Sigmoid colon (tissue), 7 donors: Measurements from ENCODE around the gene POLR2F. TPM values are rescaled to one million over a fixed set of nuclear protein-coding genes. Genes with fewer than 3 reads are reported as not detected.

Experiments
- DNase-seq: peaks from one replicate; pipeline ENCODE4 v3.0.0-alpha.2; 2019
- H3K27ac ChIP-seq, 4 donors: fragments of 200-600 bp; sonication (generic); one replicate each; pipeline ENCODE4 v1.5.1; 2016 to 2019; ENCODE audit warnings: mild to moderate bottlenecking in 1 of 4
- H3K27me3 ChIP-seq, 3 donors: fragments of 200-600 bp; sonication (generic); one replicate each; pipeline ENCODE4 v1.5.1; 2019; ENCODE audit warnings: mild to moderate bottlenecking in 1 of 3
- H3K36me3 ChIP-seq, 4 donors: fragments of 200-600 bp; sonication (generic); one replicate each; pipeline ENCODE4 v1.5.1; 2016 to 2019
- H3K4me1 ChIP-seq, 4 donors: fragments of 200-600 bp; sonication (generic); one replicate each; pipeline ENCODE4 v1.5.1; 2017 to 2019
- H3K4me3 ChIP-seq, 4 donors: fragments of 200-600 bp; sonication (generic); one replicate each; pipeline ENCODE4 v1.5.1; 2017 to 2019; ENCODE audit warnings: mild to moderate bottlenecking in 2 of 4, moderate library complexity in 1 of 4
- H3K9me3 ChIP-seq, 4 donors: fragments of 200-600 bp in 3 of 4; sonication (generic) in 3 of 4; one replicate each; pipeline versions ENCODE4 v1.5.1 to v1.6.1; 2013 to 2019
- EP300 ChIP-seq, 4 donors: sonication (generic); formaldehyde crosslinking; IDR thresholded peaks; one replicate each; pipeline ENCODE4 v1.6.1; 2017; ENCODE audit warnings: antibody characterized with exemption in 4 of 4
- POLR2A ChIP-seq, 2 donors: fragments of 450-650 bp; IDR thresholded peaks; one replicate each; pipeline ENCODE4 v1.6.1; 2016; ENCODE audit warnings: antibody characterized with exemption in 2 of 2, mild to moderate bottlenecking in 2 of 2, moderate library complexity in 2 of 2
- POLR2AphosphoS5 ChIP-seq, 4 donors: sonication (generic); formaldehyde crosslinking; IDR thresholded peaks; one replicate each; pipeline ENCODE4 v1.6.1; 2017; ENCODE audit warnings: antibody characterized with exemption in 4 of 4
- WGBS, 2 donors: extraction: QIAGEN DNeasy Blood & Tissue Kit; methylation state at CpG; one replicate each; pipeline ENCODE4 v1.1.7; 2013; 5-methylcytosine and 5-hydroxymethylcytosine counted together
- intact Hi-C: fragments of 100-400 bp; cut with DNase I; formaldehyde crosslinking; loops from one replicate; pipeline ENCODE4 v1.15.1; 2023
- polyA plus RNA-seq, 3 donors: library from polyadenylated mRNA; stranded (reverse); fragments of 200-250 nt; gene quantifications; one replicate each; pipeline ENCODE4 v1.2.3, GENCODE V29; 2013
- total RNA-seq, 4 donors: library from RNA; depleted of rRNA; stranded (reverse); fragments of >200 nt; gene quantifications; one replicate each; pipeline ENCODE4 v1.1.0, GENCODE V29; 2016
- TF ChIP-seq, protein P1 (sequence below), 4 experiments: fragments of 450-650 bp in 3 of 4; fragments of 200-600 bp in 1 of 4; IDR thresholded peaks; one replicate each; pipeline ENCODE4 v1.5.1; 2016 to 2019; ENCODE audit warnings: antibody characterized with exemption in 4 of 4, mild to moderate bottlenecking in 3 of 4, moderate library complexity in 2 of 4
- donor health status: healthy with polysubstance abuse.
- donor health status: Bipolar disorder and iron deficiency.
- donor health status: healthy.

The POLR2F gene
- total and polyA plus RNA-seq, 7 donors, result 47.9 to 149 (median 96.9) TPM

DNA sequence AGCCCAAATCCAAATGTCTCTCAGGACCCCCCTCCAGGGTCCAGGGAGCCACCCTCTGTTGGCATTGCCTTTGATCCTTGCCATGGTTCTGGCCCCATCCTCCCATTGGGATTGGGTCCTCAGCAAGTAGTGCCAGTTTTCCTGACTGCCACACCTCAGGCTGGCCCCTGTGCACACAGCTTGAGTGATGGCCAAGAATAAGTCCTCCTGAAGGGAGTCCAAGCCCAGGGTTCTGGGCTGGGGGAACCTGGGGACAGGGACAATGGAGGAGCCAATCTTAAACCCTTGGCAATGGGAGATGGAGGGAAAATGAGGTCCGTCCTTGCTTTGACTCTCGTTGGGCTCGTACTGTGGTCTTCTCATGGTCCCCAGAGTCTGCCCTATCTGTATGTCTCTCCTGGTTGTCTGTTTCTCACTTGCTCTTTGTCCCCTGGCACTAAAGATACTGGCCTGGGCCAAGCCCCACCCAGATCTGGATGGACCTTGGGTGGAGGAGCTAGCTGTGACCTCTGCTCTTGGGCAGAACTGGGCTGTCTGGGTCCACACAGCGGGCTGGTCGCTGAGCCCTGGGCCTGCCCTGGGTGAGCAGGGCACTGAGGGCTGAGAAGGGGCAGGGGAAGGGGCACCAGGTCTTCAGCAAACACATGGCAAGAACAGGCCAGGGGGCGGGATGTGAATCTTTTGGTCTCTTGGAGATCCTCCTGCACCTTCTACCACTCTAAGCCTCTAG lies 27.9 kb downstream of the POLR2F start:
- H3K4me3 ChIP-seq, result peak overlapping the region; percentile 8 to 42 (median 30)
- WGBS, 2 donors, result 85 to 91% methylated on average over 6 of the region's 6 CpGs
- H3K9me3 ChIP-seq, result no peaks in the 10 kb centered on the region
- H3K27me3 ChIP-seq, result no peaks in the 10 kb centered on the region
- peak overlapping the region; percentile 7 to 57 (median 47) for H3K27ac ChIP-seq
- TF ChIP-seq POLR2A (IDR thresholded peaks at IDR 0.05) (no peak), EP300 (IDR thresholded peaks at IDR 0.05) (no peak), POLR2AphosphoS5 (IDR thresholded peaks at IDR 0.05) (no peak)
- TF ChIP-seq, protein P1, sequence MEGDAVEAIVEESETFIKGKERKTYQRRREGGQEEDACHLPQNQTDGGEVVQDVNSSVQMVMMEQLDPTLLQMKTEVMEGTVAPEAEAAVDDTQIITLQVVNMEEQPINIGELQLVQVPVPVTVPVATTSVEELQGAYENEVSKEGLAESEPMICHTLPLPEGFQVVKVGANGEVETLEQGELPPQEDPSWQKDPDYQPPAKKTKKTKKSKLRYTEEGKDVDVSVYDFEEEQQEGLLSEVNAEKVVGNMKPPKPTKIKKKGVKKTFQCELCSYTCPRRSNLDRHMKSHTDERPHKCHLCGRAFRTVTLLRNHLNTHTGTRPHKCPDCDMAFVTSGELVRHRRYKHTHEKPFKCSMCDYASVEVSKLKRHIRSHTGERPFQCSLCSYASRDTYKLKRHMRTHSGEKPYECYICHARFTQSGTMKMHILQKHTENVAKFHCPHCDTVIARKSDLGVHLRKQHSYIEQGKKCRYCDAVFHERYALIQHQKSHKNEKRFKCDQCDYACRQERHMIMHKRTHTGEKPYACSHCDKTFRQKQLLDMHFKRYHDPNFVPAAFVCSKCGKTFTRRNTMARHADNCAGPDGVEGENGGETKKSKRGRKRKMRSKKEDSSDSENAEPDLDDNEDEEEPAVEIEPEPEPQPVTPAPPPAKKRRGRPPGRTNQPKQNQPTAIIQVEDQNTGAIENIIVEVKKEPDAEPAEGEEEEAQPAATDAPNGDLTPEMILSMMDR (IDR thresholded peaks at IDR 0.05), result no peak
- H3K4me1 ChIP-seq, result no peaks in the 10 kb centered on the region
- DNase-seq, result no peak
- no peaks in the 10 kb centered on the region for H3K36me3 ChIP-seq
- intact Hi-C loops, result no loop called here

DNA sequence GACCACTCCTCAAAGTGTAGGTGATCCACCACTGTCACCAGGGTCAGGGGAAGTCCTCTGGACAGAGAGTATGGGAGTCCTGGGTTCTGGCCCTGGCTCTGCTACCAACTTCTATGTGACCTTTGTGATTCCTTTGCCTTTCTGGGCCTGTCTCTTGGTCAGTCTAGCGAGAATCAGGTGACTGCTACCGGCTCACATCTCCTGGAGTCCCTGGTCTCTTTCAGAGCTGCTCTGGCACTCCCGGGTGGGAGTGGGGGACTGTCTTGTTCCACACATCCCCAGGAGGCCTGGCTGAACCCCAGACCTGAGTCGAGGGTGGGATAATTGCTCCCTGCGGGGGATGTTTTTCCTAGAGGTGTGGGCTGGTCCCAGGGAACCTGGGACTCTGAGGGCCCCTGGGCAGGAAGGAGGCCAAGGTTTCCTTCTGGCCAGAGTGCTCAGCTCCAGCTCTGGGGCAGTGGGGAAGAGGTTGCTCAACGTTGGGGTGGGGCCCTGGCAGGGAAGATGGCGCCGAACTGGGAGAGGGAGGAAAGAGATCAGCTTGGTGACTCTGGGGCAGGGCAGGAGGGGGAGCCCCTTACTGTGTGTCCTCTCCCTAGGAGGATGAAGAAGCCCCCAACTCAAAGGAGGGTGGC lies 28.8 kb downstream of the POLR2F start:
- TF ChIP-seq POLR2A (IDR thresholded peaks at IDR 0.05) (no peak), POLR2AphosphoS5 (IDR thresholded peaks at IDR 0.05) (no peak), EP300 (IDR thresholded peaks at IDR 0.05) (no peak)
- TF ChIP-seq, protein P1 (IDR thresholded peaks at IDR 0.05), result no peak
- no peak for DNase-seq
- intact Hi-C loops, result no loop called here
- Histone ChIP-seq H3K27me3 (no peaks in the 10 kb centered on the region), H3K27ac (peak overlapping the region; percentile 5 to 57 (median 47)), H3K4me3 (peak overlapping the region; percentile 25 to 42 (median 31)), H3K4me1 (no peaks in the 10 kb centered on the region), H3K36me3 (no peaks in the 10 kb centered on the region), H3K9me3 (no peaks in the 10 kb centered on the region)
- 83 to 88% methylated on average over 8 of the region's 8 CpGs for WGBS, 2 donors

DNA sequence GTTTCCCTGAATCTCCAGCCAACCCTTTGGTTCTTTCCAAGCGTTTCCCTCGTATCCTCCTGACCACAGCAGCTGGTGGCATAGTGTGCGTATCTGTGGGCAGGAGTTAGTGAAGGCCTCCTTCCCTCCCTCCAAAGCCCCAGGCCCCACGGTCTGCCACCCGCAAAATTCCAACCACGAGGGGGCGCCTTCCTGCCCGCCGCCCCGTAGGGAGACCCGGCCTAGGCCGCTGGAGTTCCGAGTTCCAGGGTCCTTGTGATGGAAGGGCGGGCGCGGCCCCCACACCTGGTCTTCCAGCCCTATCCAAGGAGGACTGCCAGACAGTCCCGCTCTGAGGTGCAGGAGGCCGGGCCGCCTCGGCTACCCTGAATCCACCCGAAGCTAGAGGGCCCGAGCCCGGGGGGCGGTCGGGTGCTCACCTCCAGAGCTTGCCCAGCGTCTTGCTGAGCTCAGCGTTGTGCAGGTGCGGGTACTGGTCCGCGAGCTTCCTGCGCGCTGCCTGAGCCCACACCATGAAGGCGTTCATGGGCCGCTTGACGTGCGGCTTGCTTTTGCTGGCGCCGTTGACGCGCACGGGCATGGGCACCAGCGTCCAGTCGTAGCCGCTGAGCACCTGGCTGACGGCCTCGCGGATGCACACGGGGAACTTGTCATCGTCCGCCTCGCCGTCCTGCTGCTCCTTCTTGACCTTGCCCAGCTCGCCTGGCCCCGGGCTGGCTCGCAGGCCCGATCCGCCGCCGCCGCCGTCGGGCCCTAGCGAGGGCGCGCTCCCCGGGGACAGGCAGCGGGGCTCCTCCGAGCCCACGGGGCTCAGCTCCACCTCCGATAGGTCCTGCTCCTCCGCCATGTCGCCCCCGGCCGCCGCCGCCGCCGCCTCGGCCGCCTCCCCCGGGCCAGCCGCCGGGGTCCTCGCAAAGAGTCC lies 29.7 kb downstream of the POLR2F start:
- Histone ChIP-seq H3K27me3 (no peaks in the 10 kb centered on the region), H3K36me3 (no peaks in the 10 kb centered on the region), H3K27ac (peak overlapping the region; percentile 5 to 57 (median 56)), H3K4me3 (peak overlapping the region; percentile 25 to 42 (median 31)), H3K9me3 (no peaks in the 10 kb centered on the region), H3K4me1 (no peaks in the 10 kb centered on the region)
- intact Hi-C loops, result no loop called here
- TF ChIP-seq POLR2A (IDR thresholded peaks at IDR 0.05) (no peak), EP300 (IDR thresholded peaks at IDR 0.05) (no peak), POLR2AphosphoS5 (IDR thresholded peaks at IDR 0.05) (no peak)
- TF ChIP-seq, protein P1 (IDR thresholded peaks at IDR 0.05), result peak in 1 of 4 experiments; percentile 27
- DNase-seq, result no peak
- WGBS, 2 donors, result 80 to 91% methylated on average over 84 of the region's 84 CpGs

DNA sequence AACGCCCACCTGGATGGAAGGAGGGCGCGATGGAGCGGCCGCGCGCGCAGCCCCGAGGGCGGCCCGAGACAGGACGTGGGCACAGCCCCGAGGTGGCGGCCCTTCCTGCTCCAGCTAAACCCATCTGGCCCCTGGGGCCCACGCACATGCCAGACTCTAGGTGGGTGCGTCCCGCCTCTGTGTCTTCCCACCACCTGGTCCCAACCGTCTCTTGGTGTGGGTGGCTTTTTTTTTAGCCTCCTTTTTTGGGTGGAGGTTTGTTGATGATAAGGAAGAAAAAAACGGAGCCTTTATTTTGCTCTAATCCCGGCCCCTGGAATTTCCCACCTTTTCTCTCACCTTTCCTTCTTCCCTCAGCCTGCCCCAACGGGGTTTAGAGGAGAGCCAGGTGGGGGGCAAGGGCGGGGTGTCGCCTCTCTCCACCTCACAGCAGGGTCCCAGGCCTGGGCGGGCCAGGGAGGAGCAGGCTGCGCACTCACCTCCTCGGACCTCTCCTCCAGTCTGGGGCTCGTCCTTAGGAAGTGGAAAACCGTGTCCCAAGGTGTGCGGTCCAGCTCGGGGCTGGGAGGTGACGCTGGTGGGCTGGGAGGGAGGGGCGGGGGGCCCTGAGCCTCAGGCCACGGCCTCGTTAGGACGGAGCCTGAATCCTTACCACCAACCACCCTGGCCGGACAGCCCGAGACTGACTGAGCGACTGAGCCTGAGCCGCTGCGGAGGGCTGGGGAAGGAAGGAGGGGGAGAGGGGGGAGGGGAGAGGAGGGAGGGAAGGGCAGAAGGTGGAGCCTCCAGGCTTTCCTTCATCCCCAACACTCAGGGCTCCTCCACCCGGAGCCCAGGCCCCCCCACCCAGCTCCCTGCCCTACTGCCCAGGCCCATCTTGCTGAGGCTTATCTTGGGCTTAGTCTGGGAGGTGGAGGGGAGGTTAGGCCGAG lies 30.6 kb downstream of the POLR2F start, which contains the start of gene SOX10:
Gene SOX10, minus strand, starts transcription at position 696 of the 932 bp plus-strand sequence. CDS start 771 bp downstream, outside the sequence.
- WGBS, 2 donors, result 83 to 88% methylated on average over 42 of the region's 42 CpGs
- Histone ChIP-seq H3K27me3 (no peaks in the 10 kb centered on the region), H3K36me3 (no peaks in the 10 kb centered on the region), H3K4me1 (no peaks in the 10 kb centered on the region), H3K4me3 (peak within 1 kb of the TSS; percentile 25 to 42 (median 31)), H3K9me3 (no peaks in the 10 kb centered on the region), H3K27ac (peak within 1 kb of the TSS; percentile 21 to 65 (median 57))
- intact Hi-C loops, result no loop called here
- TF ChIP-seq, protein P1 (IDR thresholded peaks at IDR 0.05), result no peak
- TF ChIP-seq POLR2AphosphoS5 (IDR thresholded peaks at IDR 0.05), result peak in 3 of 4 donors; percentile 23 to 85 (median 83)
- DNase-seq, result no peak
